GM10266 (cell line): ENCODE data around the gene CAMSAP1.

Source experiments
- DNase-seq: peaks from one replicate; pipeline ENCODE4 v3.0.0; 2012; ENCODE audit errors: extremely low spot score
- TF ChIP-seq, protein P1 (sequence below): IDR thresholded peaks from 2 replicates; pipeline ENCODE4 v1.5.1; 2012; ENCODE audit warnings: mild to moderate bottlenecking, low read depth; ENCODE audit not compliant: control insufficient read depth, insufficient read depth; ENCODE audit errors: missing control alignments

CAMSAP1 gene

DNA sequence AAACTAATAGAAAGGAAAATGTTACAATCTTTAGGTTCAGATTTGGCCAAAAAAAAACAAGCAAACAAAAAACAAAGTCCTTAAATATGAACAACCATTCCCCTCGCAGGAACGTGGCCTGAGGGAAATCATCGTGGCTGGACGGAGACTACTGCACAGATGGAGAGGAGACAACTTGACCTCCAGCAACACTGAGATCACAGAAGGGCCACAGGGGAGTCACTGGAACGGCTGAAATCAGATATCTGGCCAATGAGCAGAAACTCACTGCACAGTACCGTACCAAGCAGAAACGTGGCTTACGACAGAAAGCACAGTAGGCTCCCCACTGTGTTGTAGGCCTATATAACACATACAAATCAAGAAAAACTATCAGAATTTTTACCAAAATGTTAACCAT is 27.7 kb downstream of the CAMSAP1 start:
- no peak for DNase-seq
- TF ChIP-seq, protein P1, sequence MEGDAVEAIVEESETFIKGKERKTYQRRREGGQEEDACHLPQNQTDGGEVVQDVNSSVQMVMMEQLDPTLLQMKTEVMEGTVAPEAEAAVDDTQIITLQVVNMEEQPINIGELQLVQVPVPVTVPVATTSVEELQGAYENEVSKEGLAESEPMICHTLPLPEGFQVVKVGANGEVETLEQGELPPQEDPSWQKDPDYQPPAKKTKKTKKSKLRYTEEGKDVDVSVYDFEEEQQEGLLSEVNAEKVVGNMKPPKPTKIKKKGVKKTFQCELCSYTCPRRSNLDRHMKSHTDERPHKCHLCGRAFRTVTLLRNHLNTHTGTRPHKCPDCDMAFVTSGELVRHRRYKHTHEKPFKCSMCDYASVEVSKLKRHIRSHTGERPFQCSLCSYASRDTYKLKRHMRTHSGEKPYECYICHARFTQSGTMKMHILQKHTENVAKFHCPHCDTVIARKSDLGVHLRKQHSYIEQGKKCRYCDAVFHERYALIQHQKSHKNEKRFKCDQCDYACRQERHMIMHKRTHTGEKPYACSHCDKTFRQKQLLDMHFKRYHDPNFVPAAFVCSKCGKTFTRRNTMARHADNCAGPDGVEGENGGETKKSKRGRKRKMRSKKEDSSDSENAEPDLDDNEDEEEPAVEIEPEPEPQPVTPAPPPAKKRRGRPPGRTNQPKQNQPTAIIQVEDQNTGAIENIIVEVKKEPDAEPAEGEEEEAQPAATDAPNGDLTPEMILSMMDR, result no peak

DNA sequence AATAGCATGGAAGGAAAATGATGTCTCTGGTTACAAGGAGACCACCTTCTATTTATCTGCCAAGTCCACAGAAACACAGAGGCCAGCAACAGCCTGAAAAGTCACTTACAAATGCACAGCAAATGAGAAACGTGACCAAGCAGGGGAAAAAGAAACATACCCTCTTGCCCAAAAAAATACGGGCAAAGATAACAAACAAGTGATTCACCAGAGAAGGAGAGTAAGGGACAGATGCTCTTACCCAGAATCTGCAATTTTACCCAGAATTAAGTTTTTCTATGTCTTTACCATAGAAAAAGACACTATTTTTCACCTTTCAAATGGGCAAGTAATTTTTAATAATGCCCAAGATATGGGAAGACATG is 28.1 kb downstream of the CAMSAP1 start:
- no peak for DNase-seq
- TF ChIP-seq, protein P1, result no peak

GRCh38 chr9:135878528-135879236 is 28.7 kb downstream of the CAMSAP1 start:
- no peak for DNase-seq
- TF ChIP-seq, protein P1, result no peak

- DNase-seq, result no peak
- TF ChIP-seq, protein P1, result no peak
Observed at GRCh38 chr9:135877791-135878527, 29.4 kb downstream of the CAMSAP1 start.

DNA sequence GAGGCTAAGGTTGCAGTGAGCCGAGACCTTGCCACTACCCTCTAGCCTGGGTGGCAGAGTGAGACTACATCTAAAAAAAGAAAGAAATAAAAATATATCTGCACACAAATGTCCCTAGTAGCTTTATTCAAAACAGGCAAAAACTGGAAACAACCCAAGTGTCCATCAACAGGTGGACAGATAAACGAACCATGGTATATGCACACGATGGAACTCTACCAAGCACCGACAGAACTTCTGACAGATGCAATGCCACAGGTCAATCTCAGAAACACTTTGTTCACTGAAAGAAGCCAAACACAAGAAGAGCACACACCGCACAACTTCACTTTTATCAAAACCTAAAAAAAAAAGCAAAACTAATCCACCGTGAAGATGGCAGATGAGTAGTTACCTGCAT is 30.4 kb downstream of the CAMSAP1 start:
- TF ChIP-seq, protein P1, result no peak
- DNase-seq, result no peak

GRCh38 chr9:135874859-135875258 is 32.5 kb downstream of the CAMSAP1 start:
- no peak for DNase-seq
- TF ChIP-seq, protein P1, result no peak

DNA sequence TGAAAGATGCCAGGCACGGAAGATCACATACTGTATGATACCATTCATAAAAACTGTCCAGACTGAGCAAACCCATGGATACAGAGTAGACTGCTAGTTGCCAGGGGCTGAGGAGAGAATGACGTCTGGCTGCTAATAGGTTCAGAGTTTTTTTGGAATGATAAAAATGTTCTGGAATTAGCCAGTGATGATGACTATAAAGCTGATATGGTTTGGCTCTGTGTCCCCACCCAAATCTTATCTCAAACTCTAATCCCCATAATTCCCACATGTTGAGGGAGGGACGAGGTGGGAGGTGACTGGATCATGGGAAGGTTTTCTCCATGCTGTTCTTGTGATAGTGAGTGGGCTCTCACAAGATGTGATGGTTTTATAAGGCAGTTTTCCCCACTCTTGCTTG is 37.4 kb downstream of the CAMSAP1 start:
- TF ChIP-seq, protein P1, result no peak
- no peak for DNase-seq
